ENCODE results near the gene PDXP. TPM values are rescaled to one million over a fixed set of nuclear protein-coding genes. Genes with fewer than 3 reads are reported as not detected.

The PDXP gene
- total RNA-seq, 4 donors from 2014 or later, result 2.3 to 4.1 (median 2.9) TPM

DNA sequence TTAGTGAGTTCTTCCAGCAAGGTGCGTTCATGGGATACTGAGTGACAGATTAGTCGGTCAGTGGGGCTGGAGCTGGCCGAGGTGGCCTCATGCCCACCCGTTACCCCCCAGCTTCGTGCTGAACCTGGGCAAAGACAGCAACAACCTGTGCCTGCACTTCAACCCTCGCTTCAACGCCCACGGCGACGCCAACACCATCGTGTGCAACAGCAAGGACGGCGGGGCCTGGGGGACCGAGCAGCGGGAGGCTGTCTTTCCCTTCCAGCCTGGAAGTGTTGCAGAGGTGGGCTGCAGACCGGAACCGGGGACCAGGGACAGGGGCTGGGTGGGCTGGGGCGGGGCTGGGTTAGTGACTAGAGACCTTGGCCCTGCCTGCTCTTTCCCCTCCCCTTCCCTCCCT is 19.8 kb downstream of the PDXP start:
- intact Hi-C loops (cut with DNase I), result no loop called here
- no peak for DNase-seq
- Histone ChIP-seq H3K36me3 (peaks cover 0 to 6% (median 0%) of the 10 kb centered on the region in 3 donors), H3K9me3 (no peaks in the 10 kb centered on the region), H3K4me3 (no peak overlapping the region), H3K27me3 (no peaks in the 10 kb centered on the region), H3K27ac (peak overlapping the region in 2 of 4 donors; percentile 23 to 95), H3K4me1 (peaks cover 32 to 70% (median 44%) of the 10 kb centered on the region in 3 donors)
- WGBS, 2 donors, result 36% methylated on average over 2 to 5 of the region's 18 CpGs
- TF ChIP-seq, protein P1, sequence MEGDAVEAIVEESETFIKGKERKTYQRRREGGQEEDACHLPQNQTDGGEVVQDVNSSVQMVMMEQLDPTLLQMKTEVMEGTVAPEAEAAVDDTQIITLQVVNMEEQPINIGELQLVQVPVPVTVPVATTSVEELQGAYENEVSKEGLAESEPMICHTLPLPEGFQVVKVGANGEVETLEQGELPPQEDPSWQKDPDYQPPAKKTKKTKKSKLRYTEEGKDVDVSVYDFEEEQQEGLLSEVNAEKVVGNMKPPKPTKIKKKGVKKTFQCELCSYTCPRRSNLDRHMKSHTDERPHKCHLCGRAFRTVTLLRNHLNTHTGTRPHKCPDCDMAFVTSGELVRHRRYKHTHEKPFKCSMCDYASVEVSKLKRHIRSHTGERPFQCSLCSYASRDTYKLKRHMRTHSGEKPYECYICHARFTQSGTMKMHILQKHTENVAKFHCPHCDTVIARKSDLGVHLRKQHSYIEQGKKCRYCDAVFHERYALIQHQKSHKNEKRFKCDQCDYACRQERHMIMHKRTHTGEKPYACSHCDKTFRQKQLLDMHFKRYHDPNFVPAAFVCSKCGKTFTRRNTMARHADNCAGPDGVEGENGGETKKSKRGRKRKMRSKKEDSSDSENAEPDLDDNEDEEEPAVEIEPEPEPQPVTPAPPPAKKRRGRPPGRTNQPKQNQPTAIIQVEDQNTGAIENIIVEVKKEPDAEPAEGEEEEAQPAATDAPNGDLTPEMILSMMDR (IDR thresholded peaks at IDR 0.05), result no peak
- TF ChIP-seq POLR2A (IDR thresholded peaks at IDR 0.05), result no peak

DNA sequence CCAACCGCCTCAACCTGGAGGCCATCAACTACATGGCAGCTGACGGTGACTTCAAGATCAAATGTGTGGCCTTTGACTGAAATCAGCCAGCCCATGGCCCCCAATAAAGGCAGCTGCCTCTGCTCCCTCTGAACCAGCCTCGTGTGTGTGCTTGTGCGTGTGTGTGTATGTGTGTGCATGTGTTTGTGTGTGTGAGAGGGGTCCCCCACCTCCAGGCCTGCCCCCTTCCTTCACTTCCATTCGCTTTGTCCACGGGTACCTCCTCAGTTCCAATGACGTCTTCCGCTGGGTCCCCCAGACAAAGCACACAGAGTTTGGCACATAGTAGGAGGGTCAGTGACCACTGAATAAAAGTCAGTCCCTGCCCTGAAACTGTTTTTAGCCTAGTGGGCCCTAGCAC is 21.1 kb downstream of the PDXP start:
- TF ChIP-seq POLR2A (IDR thresholded peaks at IDR 0.05), result no peak
- TF ChIP-seq, protein P1 (IDR thresholded peaks at IDR 0.05), result no peak
- WGBS, 2 donors, result 83 to 84% methylated on average over 5 of the region's 8 CpGs
- Histone ChIP-seq H3K9me3 (no peaks in the 10 kb centered on the region), H3K4me1 (peaks cover 26 to 67% (median 34%) of the 10 kb centered on the region in 3 donors), H3K27ac (peak overlapping the region in 2 of 4 donors; percentile 10 to 29), H3K36me3 (peaks cover 0 to 6% (median 0%) of the 10 kb centered on the region in 3 donors), H3K4me3 (no peak overlapping the region), H3K27me3 (no peaks in the 10 kb centered on the region)
- no peak for DNase-seq
- intact Hi-C loops (cut with DNase I), result loop anchor here (5.0 kb wide), 1 partner anchor 37 kb away; no protein-coding TSS in a partner anchor

- Histone ChIP-seq H3K27me3 (no peaks in the 10 kb centered on the region), H3K4me3 (no peak overlapping the region), H3K9me3 (no peaks in the 10 kb centered on the region), H3K36me3 (peaks cover 0 to 6% (median 0%) of the 10 kb centered on the region in 3 donors), H3K27ac (no peak overlapping the region), H3K4me1 (peaks cover 20 to 67% (median 29%) of the 10 kb centered on the region in 3 donors)
- 58 to 76% methylated on average over 4 to 6 of the region's 7 CpGs for WGBS, 2 donors
- no peak for DNase-seq
- intact Hi-C loops (cut with DNase I), result loop anchor here (5.0 kb wide), 1 partner anchor 38 kb away; no protein-coding TSS in a partner anchor
- TF ChIP-seq, protein P1 (IDR thresholded peaks at IDR 0.05), result no peak
These were observed 21.8 kb downstream of the PDXP start for GRCh38 chr22:37680191-37680851.

DNA sequence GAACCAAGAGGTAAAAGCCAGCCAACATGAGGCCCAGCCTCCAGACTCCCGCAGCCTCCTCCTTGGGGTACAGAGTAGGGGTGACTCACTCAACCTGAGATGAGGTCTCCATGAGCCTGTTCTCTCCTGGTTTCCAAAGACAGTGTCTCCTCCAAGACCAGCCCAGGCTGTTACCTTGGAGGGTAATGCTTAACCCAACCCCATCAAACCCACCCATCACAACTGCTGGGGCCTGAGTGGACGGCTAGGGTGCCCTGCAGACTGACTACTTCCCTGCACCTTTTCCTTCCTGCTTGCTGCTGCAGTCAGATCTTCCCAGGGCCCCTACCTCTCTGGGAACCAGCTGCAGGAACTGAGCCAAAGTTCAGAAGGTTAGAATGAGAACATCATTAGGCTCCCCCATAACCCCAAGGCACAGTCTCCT is 22.5 kb downstream of the PDXP start:
- TF ChIP-seq, protein P1 (IDR thresholded peaks at IDR 0.05), result no peak
- TF ChIP-seq POLR2A (IDR thresholded peaks at IDR 0.05), result no peak

GRCh38 chr22:37681556-37682049 is 23.1 kb downstream of the PDXP start:
- Histone ChIP-seq H3K4me3 (no peak overlapping the region), H3K4me1 (peaks cover 14 to 62% (median 26%) of the 10 kb centered on the region in 3 donors), H3K27ac (no peak overlapping the region), H3K27me3 (no peaks in the 10 kb centered on the region), H3K9me3 (no peaks in the 10 kb centered on the region), H3K36me3 (peaks cover 0 to 6% (median 0%) of the 10 kb centered on the region in 3 donors)
- intact Hi-C loops (cut with DNase I), result loop anchor here (5.0 kb wide), 1 partner anchor 39 kb away; no protein-coding TSS in a partner anchor
- no peak for DNase-seq
- WGBS, 2 donors, result 6 to 21% methylated on average over 2 to 3 of the region's 6 CpGs
- TF ChIP-seq POLR2A (IDR thresholded peaks at IDR 0.05), result no peak
- TF ChIP-seq, protein P1 (IDR thresholded peaks at IDR 0.05), result peak; percentile 76 to 93 (median 85)

More for the DNA sequence above, 22.5 kb downstream of the PDXP start:
- Histone ChIP-seq H3K36me3 (peaks cover 0 to 6% (median 0%) of the 10 kb centered on the region in 3 donors), H3K4me1 (peaks cover 18 to 67% (median 30%) of the 10 kb centered on the region in 3 donors), H3K4me3 (no peak overlapping the region), H3K27me3 (no peaks in the 10 kb centered on the region), H3K9me3 (no peaks in the 10 kb centered on the region), H3K27ac (no peak overlapping the region)
- no peak for DNase-seq
- 65% methylated on average over 2 of the region's 2 CpGs; no CpG with 5 or more reads in 1 of the 2 donors for WGBS, 2 donors
- intact Hi-C loops (cut with DNase I), result loop anchor here (5.0 kb wide), 1 partner anchor 39 kb away; no protein-coding TSS in a partner anchor

Data from esophagus squamous epithelium (tissue), 5 donors.